GM21786 (cell line): ENCODE results near the gene GKN2.
"Not testable (repeated sequence)": the region's sequence is repeated elsewhere in the genome, so short reads cannot be mapped to it uniquely, and the experiment has no call there.

Experiments used
- ATAC-seq: cut with Tn5 transposase; IDR thresholded peaks from one replicate; pipeline ENCODE4 v1.9.1; 2021; ENCODE audit not compliant: unreplicated experiment

Gene GKN2

GRCh38 chr2:68961380-68961779 lies 8.7 kb upstream of the GKN2 start:
- no peak for ATAC-seq

- ATAC-seq = no peak
These were observed 6.3 kb upstream of the GKN2 start for GRCh38 chr2:68959001-68959400.

- ATAC-seq = not testable (repeated sequence)
These were observed 2.7 kb upstream of the GKN2 start for GRCh38 chr2:68955432-68955831.

DNA sequence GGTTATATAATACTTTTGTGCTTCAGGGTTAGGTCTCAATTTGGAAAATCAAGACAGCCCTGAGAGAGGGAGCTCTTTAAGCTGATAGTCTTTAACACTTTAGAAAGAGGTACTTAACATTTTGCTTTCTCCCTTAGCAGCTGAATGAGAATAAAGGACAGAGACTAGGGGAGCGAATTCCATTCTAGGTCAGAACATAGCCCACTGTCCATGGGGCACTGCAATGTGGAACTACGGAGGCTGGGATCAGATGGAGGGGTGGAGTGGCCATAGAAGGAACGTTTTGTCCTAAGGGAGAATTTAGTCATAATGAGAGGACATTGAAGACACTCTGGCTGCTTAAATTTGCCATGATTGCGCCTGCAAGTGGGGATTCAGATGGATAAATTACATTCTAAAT lies 794 bp downstream of the GKN2 start:
- no peak for ATAC-seq

DNA sequence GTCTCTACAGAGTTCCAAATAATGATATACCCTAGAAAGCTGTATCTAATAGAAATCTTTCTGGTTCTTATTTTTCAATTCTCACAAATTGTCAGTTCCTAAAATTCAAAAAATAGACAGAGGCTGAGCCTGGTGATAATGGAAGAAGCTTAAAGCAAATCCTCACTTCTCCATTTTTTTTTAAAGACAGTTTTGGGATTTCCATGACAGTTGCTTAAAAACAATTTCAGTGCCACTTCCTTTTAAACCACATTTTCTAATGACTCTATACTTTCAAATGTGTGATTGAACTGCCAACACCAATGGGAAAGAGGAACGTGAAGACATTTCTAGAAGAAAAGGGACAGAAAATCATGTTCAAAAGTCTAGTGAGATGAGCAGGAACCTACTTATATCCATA lies 4.0 kb downstream of the GKN2 start:
- ATAC-seq = no peak

DNA sequence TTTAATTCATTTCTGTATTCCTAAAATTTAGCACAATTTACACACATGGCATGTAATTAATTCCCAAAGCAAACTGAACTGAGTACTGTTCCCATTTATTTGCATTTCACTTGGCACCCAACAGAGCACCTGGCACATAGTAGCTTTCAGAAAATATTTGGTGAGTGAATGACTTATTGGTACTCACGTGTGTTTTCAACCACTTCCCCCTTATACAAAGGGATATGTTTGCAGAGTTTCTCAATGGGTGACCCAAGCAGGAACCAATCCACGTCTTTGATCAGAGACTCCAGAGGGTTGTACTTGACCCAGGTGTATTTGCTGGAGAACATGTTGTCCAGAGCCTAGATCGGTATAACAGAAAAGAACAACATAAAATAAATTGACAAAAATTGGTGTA lies 6.6 kb downstream of the GKN2 start:
- no peak for ATAC-seq

DNA sequence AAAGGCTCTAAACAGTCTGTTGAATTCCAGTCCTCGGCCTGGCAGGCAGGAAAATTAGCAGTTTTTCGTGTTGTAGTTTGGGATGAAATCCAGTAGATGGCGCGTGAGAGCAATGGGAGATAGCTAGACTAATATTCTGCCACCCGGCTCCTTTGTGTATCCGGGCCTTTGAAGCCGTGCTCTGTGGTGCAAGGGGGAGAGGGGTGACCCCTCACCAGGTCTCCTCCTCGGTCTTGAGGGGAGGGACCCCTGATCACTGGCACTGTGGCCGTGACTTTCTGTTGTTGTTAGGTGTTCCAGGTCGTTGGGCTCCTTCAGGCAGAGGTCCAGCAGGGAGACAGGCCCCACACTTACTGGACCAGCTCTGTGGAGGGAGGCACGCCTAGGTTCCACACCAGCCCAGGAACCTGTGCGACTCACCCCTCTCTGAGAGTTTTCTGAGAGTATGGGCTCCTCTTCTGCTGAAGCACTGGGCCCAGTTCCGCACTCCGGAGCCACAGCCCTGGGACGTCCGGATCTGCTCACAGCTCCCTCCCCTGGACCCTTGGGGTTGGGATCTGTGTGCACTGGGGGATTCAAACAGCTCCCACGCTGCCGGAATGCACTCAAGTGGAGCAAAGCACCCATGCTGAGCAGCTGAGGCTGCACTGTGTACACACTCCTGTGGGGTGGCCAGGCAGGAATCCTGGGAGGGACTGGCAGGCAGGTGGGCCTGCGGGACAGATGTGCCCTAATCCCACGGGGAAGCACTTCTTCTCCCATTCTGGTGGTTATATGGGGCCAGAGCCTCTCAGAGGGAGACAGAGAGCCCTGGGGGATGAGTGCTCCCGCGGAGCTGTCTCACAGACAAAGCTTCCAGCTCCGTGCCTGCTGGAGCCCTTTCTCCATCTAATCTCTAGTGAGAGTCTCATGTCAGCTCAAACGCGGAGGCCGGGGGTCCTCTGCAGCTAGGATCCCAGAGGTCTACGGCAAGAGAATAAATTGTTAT lies 8.8 kb downstream of the GKN2 start:
- ATAC-seq = peak; percentile 50

- ATAC-seq = no peak
These were observed 9.9 kb downstream of the GKN2 start for GRCh38 chr2:68942827-68943226.

GRCh38 chr2:68940369-68940768 lies 12.3 kb downstream of the GKN2 start:
- ATAC-seq = no peak

- no peak for ATAC-seq
These were observed 12.7 kb downstream of the GKN2 start for GRCh38 chr2:68939962-68940361.

GRCh38 chr2:68938938-68939337 lies 13.8 kb downstream of the GKN2 start:
- no peak for ATAC-seq

DNA sequence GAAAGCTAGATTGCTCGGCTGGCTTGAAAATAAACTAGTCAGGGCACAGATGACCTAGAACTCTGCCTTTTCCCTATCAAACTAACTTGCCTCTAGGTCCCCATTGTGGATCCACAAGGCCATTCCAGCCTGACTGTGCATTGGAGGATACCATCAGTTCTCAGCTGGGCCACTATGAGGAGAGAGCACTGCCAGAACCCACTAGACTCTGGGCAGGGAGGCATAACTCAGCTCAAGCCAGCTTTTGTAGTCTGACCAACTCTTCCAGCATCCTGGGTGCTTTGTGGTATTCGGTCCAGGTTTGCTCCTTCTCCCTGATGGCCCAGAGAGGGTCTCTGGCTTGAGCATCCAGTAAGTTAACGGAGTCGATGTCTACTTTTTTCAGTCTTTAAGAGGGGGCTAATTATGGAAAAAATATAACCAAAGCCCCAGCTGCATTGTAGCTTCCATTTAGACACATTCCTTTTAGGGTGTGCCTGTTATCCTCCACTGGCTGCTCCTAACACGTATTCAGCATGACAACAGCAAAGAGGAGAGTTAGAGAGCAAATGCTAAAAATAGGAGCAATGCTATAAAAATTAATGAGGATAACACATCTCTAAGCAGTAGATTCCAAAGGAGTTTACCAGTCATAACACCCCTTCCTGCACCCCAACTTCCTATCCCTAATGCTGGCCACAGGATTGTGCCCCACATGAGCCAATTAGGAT lies 15.2 kb downstream of the GKN2 start:
- no peak for ATAC-seq

- no peak for ATAC-seq
These were observed 15.8 kb downstream of the GKN2 start for GRCh38 chr2:68936889-68937288.

- ATAC-seq = no peak
These were observed 16.3 kb downstream of the GKN2 start for GRCh38 chr2:68936427-68936826.

DNA sequence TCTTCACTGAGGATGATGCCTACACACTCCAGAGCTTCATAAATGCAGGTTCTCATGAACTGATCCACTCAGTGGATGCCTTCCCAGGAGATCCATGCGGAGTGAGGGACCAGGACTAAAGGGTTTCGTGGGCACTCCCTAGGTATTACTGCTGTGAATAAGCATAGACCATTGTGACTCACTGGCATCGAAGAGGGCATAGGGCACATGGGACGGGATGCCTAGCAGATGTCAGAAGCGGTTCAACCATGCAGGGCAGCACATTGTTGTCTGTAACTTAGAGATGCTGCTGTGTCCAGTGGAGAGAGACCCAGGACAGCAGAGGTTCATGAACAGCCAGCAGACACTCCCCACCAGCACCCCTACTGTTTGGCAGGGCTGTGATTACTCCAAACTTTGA lies 17.2 kb downstream of the GKN2 start:
- ATAC-seq = no peak

DNA sequence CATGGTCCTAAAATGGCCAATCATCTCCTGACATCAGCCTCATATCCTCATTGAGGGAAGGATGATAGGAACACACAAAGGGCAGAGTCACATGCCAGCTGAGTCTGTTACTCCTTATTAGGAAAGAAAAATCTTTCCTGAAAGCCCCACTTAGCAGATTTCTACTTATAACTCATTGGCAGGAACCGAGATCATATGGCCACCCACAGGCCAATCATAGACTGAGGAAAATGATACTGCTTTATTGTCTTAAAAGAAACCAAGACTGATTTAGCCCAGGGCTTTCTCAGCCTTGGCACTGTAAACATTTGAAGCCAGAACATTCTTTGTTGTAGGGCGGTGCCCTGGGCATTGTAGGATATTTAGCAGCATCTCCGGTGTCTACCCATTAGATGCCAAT lies 18.7 kb downstream of the GKN2 start:
- ATAC-seq = no peak

DNA sequence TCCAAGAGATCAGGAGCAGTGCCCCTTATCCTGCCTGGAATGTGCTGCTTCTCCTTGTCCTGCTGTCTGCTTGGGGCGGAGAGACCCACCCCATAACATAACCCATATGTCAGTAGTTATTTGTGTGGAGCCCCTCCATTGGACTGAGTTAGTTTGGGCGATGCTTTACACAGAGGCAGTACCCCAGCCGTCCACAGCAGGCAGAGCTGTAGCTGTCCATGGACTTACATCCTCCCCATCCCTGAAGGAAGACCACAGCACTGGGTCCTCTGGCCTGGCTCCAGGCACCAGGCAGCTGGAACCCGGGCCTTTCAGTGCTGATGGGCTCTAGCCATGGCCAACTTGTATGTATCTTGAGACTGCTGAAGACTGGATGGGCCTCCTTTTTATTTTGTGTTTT lies 20.3 kb downstream of the GKN2 start:
- no peak for ATAC-seq

GRCh38 chr2:68931799-68932198 lies 20.9 kb downstream of the GKN2 start:
- ATAC-seq = no peak

DNA sequence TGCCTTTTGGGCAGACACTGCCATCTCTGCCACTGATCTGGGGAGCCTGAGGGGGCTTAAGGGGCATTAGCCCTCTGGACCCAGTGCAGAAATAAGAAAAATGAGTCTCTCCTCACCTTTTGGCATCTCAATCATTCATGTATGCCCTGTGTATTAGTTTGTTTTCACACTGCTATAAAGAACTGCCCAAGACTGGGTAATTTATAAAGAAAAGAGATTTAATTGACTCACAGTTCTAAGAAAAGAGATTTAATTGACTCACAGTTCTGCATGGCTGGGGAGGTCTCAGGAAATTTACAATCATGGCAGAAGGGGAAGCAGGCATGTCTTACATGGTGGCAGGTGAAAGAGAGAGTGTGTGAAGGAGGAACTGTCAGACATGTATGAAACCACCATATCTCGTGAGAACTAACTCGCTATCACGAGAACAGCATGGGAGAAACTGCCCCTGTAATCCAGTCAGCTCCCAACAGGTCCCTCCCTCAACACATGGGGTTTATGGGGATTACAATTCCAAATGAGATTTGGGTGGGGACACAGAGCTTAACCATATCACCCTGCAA lies 21.5 kb downstream of the GKN2 start:
- no peak for ATAC-seq

- no peak for ATAC-seq
These were observed 25.9 kb downstream of the GKN2 start for GRCh38 chr2:68926796-68927195.

GRCh38 chr2:68925295-68925896 lies 27.3 kb downstream of the GKN2 start:
- ATAC-seq = no peak
